ENCODE measurements around the gene FLOT1. TPM values are rescaled to one million over a fixed set of nuclear protein-coding genes. Genes with fewer than 3 reads are reported as not detected.

FLOT1 gene
- total and polyA plus RNA-seq, 8 donors = 115 to 206 (median 124) TPM

DNA sequence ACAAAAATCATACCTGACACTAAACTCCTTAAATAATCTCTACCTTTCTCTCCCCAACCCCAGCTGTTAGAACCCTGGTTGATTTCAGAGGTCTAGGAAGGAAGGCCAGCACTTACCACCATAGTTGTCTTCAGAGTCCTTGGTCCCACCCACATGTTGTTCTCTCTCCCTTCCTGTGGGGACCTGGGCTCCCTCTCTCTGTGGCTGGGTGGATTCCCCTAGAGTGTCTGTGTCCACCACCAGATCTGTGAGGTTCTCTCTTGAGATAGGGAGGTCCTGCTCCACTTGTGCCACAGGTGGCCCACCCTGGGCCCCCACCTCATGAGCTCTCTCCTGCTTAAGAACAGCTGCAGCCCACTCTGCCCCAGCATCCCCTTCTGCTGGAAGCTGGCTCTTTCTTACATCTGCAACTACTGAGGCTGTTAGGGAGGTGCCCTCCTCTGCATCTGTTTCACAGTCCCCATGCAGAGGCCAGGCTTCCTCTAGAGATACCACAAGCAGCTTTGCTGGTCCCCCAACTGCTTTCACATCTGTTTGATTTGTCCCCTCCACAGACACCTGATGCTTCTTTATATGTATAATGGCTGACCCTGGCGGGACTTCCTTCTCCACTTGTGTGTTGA is 30.6 kb downstream of the FLOT1 start:
- H3K4me1 ChIP-seq = peaks cover 5 to 14% of the 10 kb centered on the region in 2 donors
- H3K4me3 ChIP-seq = no peak overlapping the region
- DNase-seq (no peak), ATAC-seq (no peak)
- intact Hi-C loops (cut with DNase I) = no loop called here
- H3K27me3 ChIP-seq = no peaks in the 10 kb centered on the region
- TF ChIP-seq CTCF (IDR thresholded peaks at IDR 0.05) = no peak
- H3K27ac ChIP-seq = no peak overlapping the region
- no peaks in the 10 kb centered on the region for H3K9me3 ChIP-seq
- H3K36me3 ChIP-seq = peaks cover 0 to 73% of the 10 kb centered on the region in 2 donors

GRCh38 chr6:30709101-30709868 is 33.2 kb downstream of the FLOT1 start:
- H3K27ac ChIP-seq = no peak overlapping the region
- no peak for TF ChIP-seq CTCF (IDR thresholded peaks at IDR 0.05)
- H3K27me3 ChIP-seq = no peaks in the 10 kb centered on the region
- DNase-seq = no peak
- H3K4me1 ChIP-seq = peaks cover 0 to 2% of the 10 kb centered on the region in 2 donors
- ATAC-seq = no peak
- no peaks in the 10 kb centered on the region for H3K9me3 ChIP-seq
- intact Hi-C loops (cut with DNase I) = no loop called here
- peaks cover 0 to 85% of the 10 kb centered on the region in 2 donors for H3K36me3 ChIP-seq
- no peak overlapping the region for H3K4me3 ChIP-seq

GRCh38 chr6:30707281-30707850 is 35.1 kb downstream of the FLOT1 start:
- Histone ChIP-seq H3K36me3 (peaks cover 0 to 81% of the 10 kb centered on the region in 2 donors), H3K27ac (no peak overlapping the region)
- no peak for ATAC-seq

DNA sequence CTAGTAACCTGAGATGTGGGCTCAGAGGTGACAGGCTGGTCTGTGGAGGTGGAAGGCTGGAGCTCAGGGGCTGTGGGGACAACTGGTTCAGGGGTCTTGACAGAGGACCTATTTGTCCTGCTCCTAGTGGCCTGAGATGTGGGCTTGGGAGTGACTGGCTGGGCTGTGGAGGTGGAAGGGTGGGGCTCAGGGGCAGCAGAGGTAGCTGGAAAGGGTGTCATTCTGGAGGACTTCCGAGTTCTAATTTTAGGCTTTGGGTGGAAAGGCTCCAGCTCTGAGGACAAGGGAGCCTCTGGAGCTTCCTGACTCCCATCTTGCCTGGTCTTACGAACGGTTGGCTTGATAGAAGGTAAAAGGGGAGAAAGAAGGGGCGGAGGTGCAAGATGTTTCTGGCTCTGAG is 36.9 kb downstream of the FLOT1 start:
- H3K27me3 ChIP-seq = no peaks in the 10 kb centered on the region
- DNase-seq (no peak), ATAC-seq (no peak)
- intact Hi-C loops (cut with DNase I) = no loop called here
- H3K27ac ChIP-seq = no peak overlapping the region
- TF ChIP-seq CTCF (IDR thresholded peaks at IDR 0.05) = no peak
- peaks cover 0 to 15% of the 10 kb centered on the region in 2 donors for H3K4me1 ChIP-seq
- no peak overlapping the region for H3K4me3 ChIP-seq
- H3K9me3 ChIP-seq = no peaks in the 10 kb centered on the region
- H3K36me3 ChIP-seq = peaks cover 0 to 70% of the 10 kb centered on the region in 2 donors

More at GRCh38 chr6:30707281-30707850, 35.1 kb downstream of the FLOT1 start:
- intact Hi-C loops (cut with DNase I) = no loop called here
- no peak for DNase-seq
- Histone ChIP-seq H3K9me3 (no peaks in the 10 kb centered on the region), H3K4me3 (no peak overlapping the region), H3K4me1 (peaks cover 0 to 11% of the 10 kb centered on the region in 2 donors), H3K27me3 (no peaks in the 10 kb centered on the region)
- TF ChIP-seq CTCF (IDR thresholded peaks at IDR 0.05) = no peak

GRCh38 chr6:30703821-30704220 is 38.7 kb downstream of the FLOT1 start:
- H3K4me3 ChIP-seq = no peak overlapping the region
- intact Hi-C loops (cut with DNase I) = no loop called here
- H3K27ac ChIP-seq = no peak overlapping the region
- H3K4me1 ChIP-seq = peaks cover 0 to 21% of the 10 kb centered on the region in 2 donors
- no peak for ATAC-seq
- H3K36me3 ChIP-seq = peaks cover 0 to 55% of the 10 kb centered on the region in 2 donors
- DNase-seq = no peak
- no peak for TF ChIP-seq CTCF (IDR thresholded peaks at IDR 0.05)
- H3K27me3 ChIP-seq = no peaks in the 10 kb centered on the region
- H3K9me3 ChIP-seq = no peaks in the 10 kb centered on the region
